GM12874 (cell line): ENCODE results near the gene SLC29A2.

Experiments used
- CTCF ChIP-seq: IDR thresholded peaks from 2 replicates; pipeline ENCODE4 v1.5.1; 2011; ENCODE audit warnings: low read depth, mild to moderate bottlenecking, control low read depth, low read length, moderate library complexity; ENCODE audit not compliant: insufficient read depth

Gene SLC29A2

GRCh38 chr11:66407651-66408050 lies 36.1 kb upstream of the SLC29A2 start:
- TF ChIP-seq CTCF = no peak

GRCh38 chr11:66393954-66394353 lies 22.4 kb upstream of the SLC29A2 start:
- TF ChIP-seq CTCF = no peak

DNA sequence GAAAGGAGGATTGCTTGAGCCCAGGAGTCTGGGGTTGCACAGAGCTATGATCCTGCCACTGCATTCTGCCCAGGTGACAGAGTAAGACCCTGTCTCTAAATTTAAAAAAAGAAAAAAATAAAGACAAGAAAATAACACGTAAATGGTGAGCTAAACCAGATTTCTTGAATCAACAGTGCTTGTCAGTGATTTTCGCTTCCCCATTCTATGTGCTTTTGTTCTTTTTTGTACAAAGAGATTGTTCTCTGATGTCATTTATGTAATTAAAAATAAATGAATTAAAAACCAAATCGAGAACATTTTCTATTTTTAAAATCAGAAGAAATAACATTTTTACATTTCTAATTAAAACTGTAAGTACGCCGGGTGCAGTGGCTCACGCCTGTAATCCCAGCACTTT lies 19.8 kb upstream of the SLC29A2 start:
- TF ChIP-seq CTCF = no peak

GRCh38 chr11:66388780-66389386 lies 17.3 kb upstream of the SLC29A2 start:
- TF ChIP-seq CTCF = peak; percentile 85

- peak; percentile 86 for TF ChIP-seq CTCF
These were observed 14.9 kb upstream of the SLC29A2 start for GRCh38 chr11:66386171-66387069.

- no peak for TF ChIP-seq CTCF
These were observed 1.7 kb upstream of the SLC29A2 start for GRCh38 chr11:66373265-66373664.

- TF ChIP-seq CTCF = no peak
These were observed 2.3 kb downstream of the SLC29A2 start for GRCh38 chr11:66369073-66369894.
